HepG2 (cell line): ENCODE results near the gene B4GALT1. TPM values are rescaled to one million over a fixed set of nuclear protein-coding genes. Genes with fewer than 3 reads are reported as not detected.

Source experiments
- CTCF ChIP-seq: sonication (generic); formaldehyde crosslinking; IDR thresholded peaks from 2 replicates; pipeline ENCODE4 v1.5.0; 2020; ENCODE audit warnings: mild to moderate bottlenecking, missing genetic modification reagents, moderate library complexity
- E2F5 ChIP-seq: sonication (generic); formaldehyde crosslinking; conservative IDR thresholded peaks from 2 replicates; pipeline ENCODE4 v1.4.0; 2020; ENCODE audit warnings: missing genetic modification reagents
- GABPB1 ChIP-seq: IDR thresholded peaks from 2 replicates; pipeline ENCODE4 v1.6.1; 2016; ENCODE audit warnings: mild to moderate bottlenecking, missing genetic modification reagents, moderate library complexity, missing compliant biosample characterization
- GATA4 ChIP-seq: sonication (generic); IDR thresholded peaks from 2 replicates; pipeline ENCODE4 v1.6.1; 2016; ENCODE audit warnings: antibody characterized with exemption, low read depth, borderline replicate concordance
- IRF2 ChIP-seq: IDR thresholded peaks from 2 replicates; pipeline ENCODE4 v1.6.1; 2018; ENCODE audit warnings: missing genetic modification reagents, missing compliant biosample characterization
- IRF9 ChIP-seq: sonication (generic); formaldehyde crosslinking; IDR thresholded peaks from 2 replicates; pipeline ENCODE4 v1.8.0; 2022; ENCODE audit warnings: missing genetic modification reagents, mild to moderate bottlenecking, borderline replicate concordance
- MAF1 ChIP-seq: sonication (generic); formaldehyde crosslinking; IDR thresholded peaks from 2 replicates; pipeline ENCODE4 v1.5.0; 2020; ENCODE audit warnings: missing genetic modification reagents, borderline replicate concordance
- NBN ChIP-seq: fragments of 450-650 bp; conservative IDR thresholded peaks from 2 replicates; pipeline ENCODE4 v1.6.1; 2017
- PBX2 ChIP-seq: IDR thresholded peaks from 2 replicates; pipeline ENCODE4 v1.6.1; 2016; ENCODE audit warnings: control low read depth
- PRDM4 ChIP-seq: sonication (generic); formaldehyde crosslinking; IDR thresholded peaks from 2 replicates; pipeline ENCODE4 v1.9.0; 2021; ENCODE audit warnings: missing genetic modification reagents, borderline replicate concordance
- REXO4 ChIP-seq: sonication (generic); formaldehyde crosslinking; IDR thresholded peaks from 2 replicates; pipeline ENCODE4 v1.8.0; 2022; ENCODE audit warnings: missing genetic modification reagents, mild to moderate bottlenecking, borderline replicate concordance
- RFXANK ChIP-seq: IDR thresholded peaks from 2 replicates; pipeline ENCODE4 v1.6.1; 2016
- RXRA ChIP-seq: sonication (generic); formaldehyde crosslinking; IDR thresholded peaks from 2 replicates; pipeline ENCODE4 v1.5.1; 2020; ENCODE audit warnings: missing genetic modification reagents
- SMC3 ChIP-seq: IDR thresholded peaks from 2 replicates; pipeline ENCODE4 v1.6.1; 2011; ENCODE audit warnings: low read length, improper control_type of control experiment
- STAG1 ChIP-seq: sonication (generic); formaldehyde crosslinking; IDR thresholded peaks from 2 replicates; pipeline ENCODE4 v1.4.0; 2020; ENCODE audit warnings: missing genetic modification reagents
- TCF7L2 ChIP-seq: IDR thresholded peaks from 2 replicates; pipeline ENCODE4 v1.6.1; 2011; ENCODE audit warnings: mild to moderate bottlenecking, low read depth, low read length, moderate library complexity
- ZNF382 ChIP-seq: sonication (generic); formaldehyde crosslinking; IDR thresholded peaks from 2 replicates; pipeline ENCODE4 v1.5.0; 2020; ENCODE audit warnings: missing genetic modification reagents, mild to moderate bottlenecking, borderline replicate concordance
- ZNF441 ChIP-seq: sonication (generic); formaldehyde crosslinking; IDR thresholded peaks from 2 replicates; pipeline ENCODE4 v1.7.0; 2021; ENCODE audit warnings: missing genetic modification reagents, borderline replicate concordance
- ZNF775 ChIP-seq: sonication (generic); formaldehyde crosslinking; IDR thresholded peaks from 2 replicates; pipeline ENCODE4 v1.4.0; 2020; ENCODE audit warnings: missing genetic modification reagents, mild to moderate bottlenecking, moderate library complexity, borderline replicate concordance
- ZNF776 ChIP-seq: sonication (generic); formaldehyde crosslinking; IDR thresholded peaks from 2 replicates; pipeline ENCODE4 v1.4.0; 2020; ENCODE audit warnings: mild to moderate bottlenecking, missing genetic modification reagents
- ZNF83 ChIP-seq: sonication (generic); formaldehyde crosslinking; IDR thresholded peaks from 2 replicates; pipeline ENCODE4 v1.4.0; 2020; ENCODE audit warnings: missing genetic modification reagents, mild to moderate bottlenecking, borderline replicate concordance
- polyA plus RNA-seq, 8 experiments: library from polyadenylated mRNA; depleted of rRNA in 3 of 8; stranded (reverse) in 7 of 8; unstranded in 1 of 8; fragments of >200 nt; fragmentation: Illumina TruSeq in 4 of 8; extraction: Trizol in 4 of 8; gene quantifications; 2 replicates each; pipeline versions ENCODE4 v1.2.1 to v1.2.3, GENCODE V29; 2011 to 2016; ENCODE audit warnings: low read depth in 4 of 8, missing spikeins in 1 of 8, mixed read lengths in 1 of 8; ENCODE audit not compliant: insufficient read depth in 1 of 8
- total RNA-seq, 5 experiments: library from RNA; depleted of rRNA; stranded (reverse); fragments of >200 nt; fragmentation: Illumina TruSeq; extraction: Trizol; gene quantifications; 2 replicates each; pipeline ENCODE4 v1.2.3, GENCODE V29; 2016; ENCODE audit warnings: low read depth in 1 of 5
- TF ChIP-seq, protein P1 (sequence below): sonication (generic); formaldehyde crosslinking; conservative IDR thresholded peaks from 2 replicates; pipeline ENCODE4 v1.8.1; 2023; ENCODE audit warnings: missing genetic modification reagents

Gene B4GALT1
- total and polyA plus RNA-seq, 2 of the 13 experiments (the other 11 are each of a cell fraction or from before 2014, with no cell fraction given) = 15.7 to 33.5 TPM

GRCh38 chr9:33178972-33179697 lies 12.0 kb upstream of the B4GALT1 start (continued):
- TF ChIP-seq, protein P1, sequence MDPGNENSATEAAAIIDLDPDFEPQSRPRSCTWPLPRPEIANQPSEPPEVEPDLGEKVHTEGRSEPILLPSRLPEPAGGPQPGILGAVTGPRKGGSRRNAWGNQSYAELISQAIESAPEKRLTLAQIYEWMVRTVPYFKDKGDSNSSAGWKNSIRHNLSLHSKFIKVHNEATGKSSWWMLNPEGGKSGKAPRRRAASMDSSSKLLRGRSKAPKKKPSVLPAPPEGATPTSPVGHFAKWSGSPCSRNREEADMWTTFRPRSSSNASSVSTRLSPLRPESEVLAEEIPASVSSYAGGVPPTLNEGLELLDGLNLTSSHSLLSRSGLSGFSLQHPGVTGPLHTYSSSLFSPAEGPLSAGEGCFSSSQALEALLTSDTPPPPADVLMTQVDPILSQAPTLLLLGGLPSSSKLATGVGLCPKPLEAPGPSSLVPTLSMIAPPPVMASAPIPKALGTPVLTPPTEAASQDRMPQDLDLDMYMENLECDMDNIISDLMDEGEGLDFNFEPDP (CRISPR knock-in tag) = 0 out of 2 replicates have a peak, but pooled peaks have one; percentile 25
- TF ChIP-seq PBX2 (no peak), RFXANK (no peak), IRF9 (no peak), REXO4 (CRISPR knock-in tag) (no peak), ZNF441 (CRISPR knock-in tag) (no peak), CTCF (CRISPR knock-in tag) (peak; percentile 63), NBN (no peak), ZNF382 (CRISPR knock-in tag) (no peak), STAG1 (CRISPR knock-in tag) (peak; percentile 64), MAF1 (CRISPR knock-in tag) (no peak), ZNF775 (CRISPR knock-in tag) (no peak), GABPB1 (CRISPR knock-in tag) (no peak), E2F5 (CRISPR knock-in tag) (no peak), IRF2 (no peak), GATA4 (no peak), ZNF83 (no peak), TCF7L2 (no peak), ZNF776 (CRISPR knock-in tag) (no peak), PRDM4 (CRISPR knock-in tag) (no peak), SMC3 (peak; percentile 38), RXRA (CRISPR knock-in tag) (no peak)
